DND-41 (cell line): Measurements from ENCODE around the gene URB2.
"Not testable (repeated sequence)": the region's sequence is repeated elsewhere in the genome, so short reads cannot be mapped to it uniquely, and the experiment has no call there.

ENCODE experiments used
- ATAC-seq: fragments of 200-7000 bp; cut with Tn5 transposase; 3 replicates; pipeline ENCODE4 v1.9.1; 2021; ENCODE audit warnings: low read depth; ENCODE audit not compliant: insufficient read depth
- DNase-seq: peaks from one replicate; pipeline ENCODE4 v3.0.0-alpha.2; 2020
- H2AFZ ChIP-seq: 2 replicates; pipeline ENCODE4 v1.6.0; 2012; ENCODE audit warnings: low read depth, low read length
- H3K27ac ChIP-seq: 2 replicates; pipeline ENCODE4 v1.5.1; 2012; ENCODE audit warnings: low read length, inconsistent platforms
- H3K27me3 ChIP-seq: fragments of 200-600 bp; sonication (generic); 2 replicates; pipeline ENCODE4 v1.6.0; 2012; ENCODE audit warnings: low read length, mild to moderate bottlenecking, inconsistent platforms; ENCODE audit not compliant: insufficient read depth, poor library complexity
- H3K36me3 ChIP-seq: 2 replicates; pipeline ENCODE4 v1.5.1; 2012; ENCODE audit warnings: low read length, inconsistent platforms; ENCODE audit not compliant: insufficient read depth
- H3K4me1 ChIP-seq: 2 replicates; pipeline ENCODE4 v1.5.1; 2012; ENCODE audit warnings: mild to moderate bottlenecking, low read length; ENCODE audit not compliant: insufficient read depth
- H3K4me2 ChIP-seq: 2 replicates; pipeline ENCODE4 v1.6.0; 2012; ENCODE audit warnings: mild to moderate bottlenecking, moderate library complexity, low read length, inconsistent platforms; ENCODE audit not compliant: insufficient read depth
- H3K4me3 ChIP-seq, 2 experiments: fragments of 200-600 bp in 1 of 2; shearing (Covaris generic) in 1 of 2; 2 replicates each; pipeline ENCODE4 v1.5.1; 2012 to 2016; ENCODE audit warnings: inconsistent platforms in 2 of 2, low read length in 2 of 2, mild to moderate bottlenecking in 2 of 2, low read depth in 1 of 2, moderate library complexity in 1 of 2
- H3K79me2 ChIP-seq: 2 replicates; pipeline ENCODE4 v1.6.0; 2012; ENCODE audit warnings: low read length, inconsistent platforms; ENCODE audit not compliant: insufficient read depth
- H3K9ac ChIP-seq: 2 replicates; pipeline ENCODE4 v1.6.0; 2012; ENCODE audit warnings: low read depth, mild to moderate bottlenecking, inconsistent platforms, low read length, moderate library complexity
- H3K9me3 ChIP-seq: 2 replicates; pipeline ENCODE4 v1.5.1; 2012; ENCODE audit warnings: low read length, moderate library complexity, mild to moderate bottlenecking, inconsistent platforms; ENCODE audit not compliant: insufficient read depth, severe bottlenecking
- H4K20me1 ChIP-seq: 2 replicates; pipeline ENCODE4 v1.6.0; 2012; ENCODE audit warnings: low read length; ENCODE audit not compliant: insufficient read depth
- CTCF ChIP-seq: IDR thresholded peaks from 2 replicates; pipeline ENCODE4 v1.5.1; 2012; ENCODE audit warnings: borderline replicate concordance, low read length, moderate library complexity, mild to moderate bottlenecking; ENCODE audit not compliant: poor library complexity, severe bottlenecking; ENCODE audit errors: extremely low read depth
- EZH2 ChIP-seq: IDR thresholded peaks from 3 replicates; pipeline ENCODE4 v1.6.1; 2012; ENCODE audit warnings: borderline replicate concordance, low read depth, mild to moderate bottlenecking, moderate library complexity, low read length, inconsistent platforms; ENCODE audit not compliant: severe bottlenecking

Gene URB2

GRCh38 chr1:229594227-229595008 is 31.6 kb upstream of the URB2 start:
- Histone ChIP-seq H3K79me2 (peaks cover 12% of the 10 kb centered on the region; the same call in 1 of the 2 replicates), H3K36me3 (peaks cover 49% of the 10 kb centered on the region), H3K4me2 (no peak overlapping the region), H3K4me1 (no peaks in the 10 kb centered on the region), H4K20me1 (no peaks in the 10 kb centered on the region), H3K9me3 (no peaks in the 10 kb centered on the region), H3K27me3 (no peaks in the 10 kb centered on the region), H3K9ac (no peak overlapping the region), H3K27ac (no peak overlapping the region), H2AFZ (no peak overlapping the region), H3K4me3 (no peak overlapping the region)
- no peak for ATAC-seq
- TF ChIP-seq EZH2 (no peak), CTCF (no peak)
- no peak for DNase-seq

- H3K79me2 ChIP-seq: peaks cover 16% of the 10 kb centered on the region; the same call in 1 of the 2 replicates
- not testable (repeated sequence) for H3K9me3 ChIP-seq, H3K9ac ChIP-seq, DNase-seq, H3K4me3 ChIP-seq, H3K4me1 ChIP-seq, H3K27me3 ChIP-seq, H2AFZ ChIP-seq, H4K20me1 ChIP-seq, H3K27ac ChIP-seq, H3K4me2 ChIP-seq, ATAC-seq
- H3K36me3 ChIP-seq: peaks cover 62% of the 10 kb centered on the region
These were observed 30.2 kb upstream of the URB2 start for GRCh38 chr1:229595876-229596275.

GRCh38 chr1:229596925-229597699 is 28.9 kb upstream of the URB2 start:
- no peak for TF ChIP-seq EZH2
- no peak for TF ChIP-seq CTCF
- H3K79me2 ChIP-seq: peaks cover 20% of the 10 kb centered on the region; the same call in 1 of the 2 replicates
- no peak overlapping the region for H3K4me2 ChIP-seq
- no peak overlapping the region for H2AFZ ChIP-seq
- no peak overlapping the region for H3K4me3 ChIP-seq
- H3K9ac ChIP-seq: no peak overlapping the region
- H3K9me3 ChIP-seq: no peaks in the 10 kb centered on the region
- ATAC-seq: no peak
- no peak for DNase-seq
- no peaks in the 10 kb centered on the region for H4K20me1 ChIP-seq
- no peak overlapping the region for H3K27ac ChIP-seq
- peaks cover 74% of the 10 kb centered on the region for H3K36me3 ChIP-seq
- H3K27me3 ChIP-seq: no peaks in the 10 kb centered on the region
- no peaks in the 10 kb centered on the region for H3K4me1 ChIP-seq

GRCh38 chr1:229597877-229598276 is 28.2 kb upstream of the URB2 start:
- Histone ChIP-seq H3K27ac (no peak overlapping the region), H3K9ac (no peak overlapping the region), H3K27me3 (no peaks in the 10 kb centered on the region), H4K20me1 (no peaks in the 10 kb centered on the region), H3K79me2 (peaks cover 20% of the 10 kb centered on the region; the same call in 1 of the 2 replicates), H3K36me3 (peaks cover 77% of the 10 kb centered on the region), H2AFZ (no peak overlapping the region), H3K4me2 (no peak overlapping the region), H3K4me3 (no peak overlapping the region), H3K4me1 (no peaks in the 10 kb centered on the region), H3K9me3 (no peaks in the 10 kb centered on the region)
- no peak for ATAC-seq
- TF ChIP-seq EZH2: no peak
- no peak for TF ChIP-seq CTCF
- DNase-seq: no peak
